Stimulated activated CD4-positive, alpha-beta T cell treated with anti-CD3 and anti-CD28 coated beads, Interleukin-2, amount 100 ng/mL, for 24 hours (primary cell): ENCODE results near the gene CASZ1.

Experiments
- DNase-seq, 2 donors: peaks; one replicate each; pipeline ENCODE4 v3.0.0-alpha.2; 2020

Gene CASZ1

DNA sequence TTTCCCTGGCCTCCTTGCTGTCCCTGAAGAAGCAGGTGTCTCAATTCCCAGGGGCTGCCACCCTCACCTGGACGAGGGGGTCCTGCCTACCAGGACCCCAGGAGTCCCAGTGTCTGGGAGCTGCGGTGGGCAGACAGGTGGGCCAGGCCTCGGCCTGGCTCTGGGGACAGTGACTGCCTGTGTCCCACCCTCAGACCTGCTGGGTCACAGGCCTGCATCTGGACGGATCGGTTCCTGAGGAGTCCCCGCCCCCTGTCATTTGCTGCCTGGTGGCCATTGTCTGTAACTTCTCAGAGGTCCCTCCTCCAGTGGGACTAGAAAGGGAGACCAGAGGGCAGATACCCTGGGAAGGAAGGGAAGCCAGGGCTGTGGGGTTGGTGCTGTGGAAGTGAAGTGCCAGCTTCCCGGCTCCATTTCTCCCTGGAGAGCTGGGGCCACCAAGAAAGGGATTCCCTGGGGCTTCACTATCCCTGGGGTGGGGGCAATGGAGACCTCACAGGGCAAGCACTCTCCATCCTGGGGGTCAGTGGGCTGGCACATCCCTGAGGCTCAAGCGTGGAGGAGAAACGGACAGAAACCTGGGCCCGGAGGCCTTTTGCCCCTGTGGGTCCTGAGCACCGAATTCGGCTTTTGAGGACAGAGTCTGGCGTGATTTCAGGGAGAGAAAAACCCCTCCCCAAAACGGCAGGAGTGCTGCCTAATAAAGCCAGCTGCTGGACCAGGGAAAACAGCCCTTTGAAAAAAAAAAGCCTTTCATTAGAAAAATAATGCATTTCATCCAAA is 164.4 kb downstream of the CASZ1 start:
- no peak for DNase-seq

- no peak for DNase-seq
Measured at GRCh38 chr1:10631121-10631810, 165.2 kb downstream of the CASZ1 start.

DNA sequence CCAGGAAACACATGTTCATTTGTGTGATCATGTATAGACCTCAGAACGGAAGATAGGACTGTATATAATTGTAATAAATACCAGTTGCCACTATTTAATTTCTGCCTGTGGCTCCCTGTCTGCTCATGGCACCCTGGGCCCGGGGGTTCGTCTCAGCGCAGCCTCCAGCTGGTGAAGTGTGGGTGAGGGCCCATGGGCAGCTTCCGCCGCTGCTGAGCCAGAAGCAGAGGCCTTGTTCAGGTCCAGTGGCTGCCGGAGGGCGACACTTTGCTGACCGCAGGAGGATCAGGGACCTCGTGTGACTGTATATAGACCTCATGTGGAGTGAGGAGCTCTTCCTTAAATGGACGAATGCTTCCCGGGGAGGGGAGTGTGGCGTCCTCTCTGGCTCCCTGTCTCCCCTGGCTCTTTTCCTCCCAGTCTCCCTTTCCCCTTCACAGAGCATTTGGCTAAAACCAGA is 165.8 kb downstream of the CASZ1 start:
- no peak for DNase-seq

DNA sequence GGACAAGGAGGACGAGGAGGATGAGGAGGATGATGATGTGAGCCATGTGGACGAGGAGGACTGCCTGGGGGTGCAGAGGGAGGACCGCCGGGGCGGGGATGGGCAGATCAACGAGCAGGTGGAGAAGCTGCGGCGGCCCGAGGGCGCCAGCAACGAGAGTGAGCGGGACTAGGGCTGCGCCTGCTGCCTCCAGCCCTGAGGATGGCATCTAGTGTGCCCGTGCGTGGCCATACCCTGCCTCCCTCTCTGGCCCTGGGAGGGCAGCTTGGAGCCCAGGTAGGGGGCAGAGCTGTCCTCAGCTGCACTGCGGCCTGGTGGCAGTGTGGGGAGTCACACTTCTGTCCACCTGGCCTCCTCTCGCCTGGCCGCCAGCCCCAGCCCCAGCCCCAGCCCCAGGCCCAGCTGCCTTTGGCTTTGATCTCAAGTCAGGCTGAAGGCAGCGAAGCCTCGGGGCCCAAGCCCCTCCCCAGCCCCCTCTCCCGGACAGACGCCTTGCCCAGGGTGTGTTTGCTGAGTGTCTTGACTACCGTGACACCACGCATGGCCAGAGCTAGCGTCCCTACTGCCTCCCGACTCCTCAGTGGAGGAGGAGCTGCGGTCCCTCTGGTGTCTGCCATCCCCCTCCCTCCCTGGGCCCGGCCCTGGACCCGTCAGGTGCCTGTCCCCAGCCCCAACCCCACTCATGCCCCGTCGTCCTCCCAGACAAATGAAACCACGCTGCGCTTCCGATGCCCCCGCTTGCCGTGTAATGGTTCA is 166.5 kb downstream of the CASZ1 start:
- DNase-seq = no peak

GRCh38 chr1:10629091-10629815 is 167.2 kb downstream of the CASZ1 start:
- DNase-seq = no peak

DNA sequence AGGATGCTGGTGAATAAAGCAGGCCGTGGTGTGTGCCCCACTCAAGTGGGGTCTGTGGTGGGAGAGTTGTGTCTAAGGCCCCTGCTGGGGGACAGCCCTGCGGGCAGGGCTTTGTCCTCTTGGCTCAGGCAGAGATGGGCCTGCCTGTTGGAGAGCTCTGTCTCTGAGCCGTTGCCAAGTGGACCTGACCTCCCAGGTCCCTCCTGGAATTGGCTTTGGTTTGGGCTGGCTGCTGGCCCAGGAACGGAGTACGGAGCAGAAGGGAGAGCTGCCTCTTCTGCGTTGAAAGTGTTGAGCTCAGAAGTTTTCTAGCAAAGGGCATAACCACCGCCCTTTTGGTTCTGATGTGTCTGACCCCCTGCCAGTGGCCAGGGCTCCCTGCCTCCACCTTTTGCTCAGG is 167.8 kb downstream of the CASZ1 start:
- no peak for DNase-seq

GRCh38 chr1:10626791-10627410 is 169.5 kb downstream of the CASZ1 start:
- DNase-seq = no peak

DNA sequence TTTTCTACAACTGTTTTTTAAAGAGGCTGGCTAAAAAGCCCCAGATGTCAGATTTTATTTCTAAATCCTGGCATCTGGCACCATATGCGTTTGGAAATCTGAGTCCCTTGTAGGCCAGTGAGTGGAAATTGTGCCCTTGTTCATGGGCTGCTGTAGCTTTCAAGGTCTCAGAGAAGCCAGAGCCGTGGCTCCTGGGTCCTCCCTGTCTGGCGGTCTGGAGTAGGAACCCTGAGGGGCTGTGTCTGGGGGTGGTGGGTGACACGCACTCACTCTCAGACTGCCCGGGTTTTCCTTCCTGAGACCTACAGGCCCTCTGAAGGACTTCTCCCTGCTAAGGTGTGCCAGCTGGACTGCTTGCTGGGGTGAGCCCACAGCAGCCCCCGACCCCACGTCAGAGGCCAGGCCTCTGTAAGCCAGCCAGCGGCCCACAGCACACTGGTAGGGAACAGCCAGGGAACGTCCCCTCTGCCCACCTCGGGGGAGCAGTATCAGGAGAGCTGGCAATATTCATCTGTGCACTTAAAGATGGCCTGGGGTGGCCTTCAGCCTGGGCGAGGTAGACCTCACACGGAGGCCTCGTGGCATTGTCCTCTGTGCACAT is 170.2 kb downstream of the CASZ1 start:
- DNase-seq = no peak

DNA sequence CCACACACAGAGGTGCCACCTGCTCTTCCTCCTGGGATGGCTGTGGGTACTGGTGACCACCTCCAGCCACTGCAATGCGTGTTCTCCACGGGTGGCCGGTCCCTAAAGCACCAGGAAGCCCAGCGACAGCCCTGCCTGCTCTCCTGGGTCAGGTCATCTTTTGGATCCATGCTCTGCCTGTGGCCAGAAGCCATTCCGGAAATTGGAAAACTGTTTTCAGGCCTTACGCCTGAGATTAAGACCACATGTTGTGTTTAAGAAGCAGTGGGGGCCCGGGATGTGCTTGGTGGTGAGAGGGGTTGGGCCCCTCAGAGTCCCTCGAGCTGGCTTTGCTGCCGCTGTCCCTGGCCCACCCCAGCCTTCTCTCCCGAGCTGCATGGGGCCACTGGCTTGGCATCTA is 170.9 kb downstream of the CASZ1 start:
- DNase-seq = no peak

DNA sequence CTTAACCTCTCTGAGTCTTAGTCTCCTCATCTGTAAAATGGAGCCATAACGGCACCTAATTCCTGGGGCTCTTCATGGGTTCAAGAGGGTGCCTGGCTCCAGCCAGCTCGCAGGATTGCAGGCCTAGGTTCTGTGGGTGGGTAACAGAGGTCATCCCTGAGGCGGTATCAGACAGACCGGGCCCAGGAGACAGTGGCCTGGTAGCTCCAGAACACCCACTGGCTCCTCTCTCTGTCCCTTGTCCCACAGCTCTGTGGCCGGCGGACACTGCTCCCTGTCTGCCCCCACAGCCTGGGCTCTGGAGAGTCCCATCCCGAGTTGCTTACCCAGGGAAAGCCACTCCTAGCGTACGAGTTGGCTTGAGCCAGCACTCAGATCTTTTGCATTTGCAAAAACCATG is 171.4 kb downstream of the CASZ1 start:
- no peak for DNase-seq

DNA sequence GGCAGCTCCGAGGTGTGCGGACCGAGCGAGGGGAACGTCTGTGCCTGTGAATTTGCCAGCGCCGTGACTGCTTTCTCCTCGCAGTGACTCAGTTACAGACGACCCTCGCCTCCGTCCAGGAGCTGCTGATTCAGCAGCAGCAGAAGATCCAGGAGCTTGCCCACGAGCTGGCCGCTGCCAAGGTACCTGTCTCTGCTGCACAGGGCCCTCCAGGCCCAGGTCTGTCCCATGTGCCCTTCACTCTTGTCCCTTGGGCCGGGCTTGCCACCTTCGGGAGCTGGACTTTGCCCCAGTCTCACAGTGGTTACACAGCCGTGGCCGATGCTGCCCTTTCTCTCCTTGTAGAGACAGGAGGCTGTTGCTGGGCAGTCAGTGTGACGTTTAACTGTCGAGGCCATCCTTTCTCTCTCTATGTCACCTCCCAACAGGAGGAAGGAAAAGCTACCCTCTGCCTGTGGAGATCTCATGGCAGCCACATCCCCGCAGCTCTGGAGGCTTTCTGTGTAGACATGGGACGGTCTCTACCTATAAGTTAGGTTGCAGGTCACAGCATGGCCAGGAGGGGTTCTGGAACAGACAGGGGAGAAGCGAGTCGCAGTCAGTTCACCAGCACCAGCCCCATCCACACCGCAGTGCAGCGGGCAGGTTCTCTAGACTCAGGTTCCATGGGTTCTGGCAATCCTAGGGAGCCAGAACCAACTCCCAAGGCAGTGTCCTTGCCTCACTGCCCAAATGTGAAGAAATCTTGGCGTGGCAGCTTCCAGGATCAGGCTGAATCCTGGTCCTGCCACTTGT is 172.0 kb downstream of the CASZ1 start:
- DNase-seq = no peak

GRCh38 chr1:10623686-10624145 is 172.7 kb downstream of the CASZ1 start:
- DNase-seq = no peak

GRCh38 chr1:10622910-10623685 is 173.3 kb downstream of the CASZ1 start:
- DNase-seq = no peak

GRCh38 chr1:10621906-10622305 is 174.5 kb downstream of the CASZ1 start:
- DNase-seq = no peak

DNA sequence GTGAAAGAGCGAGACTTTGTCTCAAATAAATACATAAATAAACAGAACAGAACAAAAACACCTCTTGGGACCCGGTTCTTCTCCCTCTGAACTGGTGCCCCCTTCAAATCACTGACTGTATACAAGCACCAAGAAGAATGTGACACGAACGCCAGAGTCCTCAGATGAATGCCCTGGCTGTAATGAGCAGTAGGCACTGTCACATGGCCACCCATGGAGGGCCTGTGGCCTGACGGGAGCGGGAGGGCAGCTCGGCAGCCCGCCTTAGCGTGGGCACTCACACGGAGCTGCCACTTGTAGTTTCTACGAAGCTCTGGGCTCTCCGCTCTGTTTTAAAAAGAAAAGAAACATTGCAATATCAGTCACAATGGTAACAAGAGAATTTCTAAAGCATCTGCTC is 175.7 kb downstream of the CASZ1 start:
- DNase-seq = no peak

DNA sequence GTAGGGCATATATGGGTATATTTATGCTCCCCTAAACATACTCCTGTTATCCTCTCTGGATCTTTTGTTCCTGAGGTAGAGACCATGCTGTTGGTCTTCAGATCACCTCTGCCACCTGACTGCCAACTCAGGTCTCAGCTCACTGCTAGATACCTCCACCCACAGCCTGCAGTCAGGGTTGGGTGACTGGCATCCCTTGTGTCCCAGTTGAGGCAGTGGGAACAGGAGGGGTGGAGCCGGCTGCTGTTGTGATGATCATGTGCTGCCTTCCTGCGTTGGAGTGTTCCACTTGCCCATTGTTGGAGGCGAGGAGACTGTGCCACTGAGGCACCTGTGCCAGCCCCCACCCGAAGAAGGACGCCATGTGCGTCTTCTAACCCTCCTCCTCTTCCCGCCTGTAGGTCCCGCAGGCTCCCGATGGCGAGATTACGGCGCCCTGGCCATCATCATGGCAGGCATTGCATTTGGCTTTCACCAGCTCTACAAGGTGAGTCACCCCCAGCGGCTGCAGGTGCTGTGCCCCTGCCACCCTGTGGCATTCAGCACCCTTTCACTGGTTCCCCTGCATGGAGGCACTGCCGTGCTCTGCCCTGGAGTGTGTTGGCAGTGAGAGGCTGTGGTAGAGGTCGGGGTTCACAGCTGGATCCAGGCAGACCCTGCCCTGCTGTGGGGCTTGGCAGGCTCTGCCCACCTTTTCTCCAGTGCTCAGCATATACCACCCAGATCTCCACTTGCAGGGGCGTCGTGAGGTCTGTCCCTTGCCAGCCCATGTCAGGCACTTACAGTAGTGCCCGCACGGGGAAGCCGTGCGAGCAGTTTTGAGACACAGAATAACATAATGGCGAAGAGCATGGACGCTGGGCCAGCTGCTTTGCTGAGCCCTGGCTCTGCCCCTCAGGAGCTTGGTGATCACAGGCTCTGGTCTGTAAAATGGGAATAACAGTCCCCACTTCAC is 178.2 kb downstream of the CASZ1 start:
- DNase-seq = no peak

GRCh38 chr1:10617318-10617717 is 179.1 kb downstream of the CASZ1 start:
- DNase-seq = no peak

- no peak for DNase-seq
Measured at GRCh38 chr1:10616696-10617095, 179.8 kb downstream of the CASZ1 start.
